K562 (cell line): ENCODE measurements around the gene MCFD2. TPM values are rescaled to one million over a fixed set of nuclear protein-coding genes. Genes with fewer than 3 reads are reported as not detected.
A peak's percentile ranks its signal among the peaks of the same experiment; 100 is the strongest.

Source experiments
- ARID1B ChIP-seq: fragments of 450-650 bp; IDR thresholded peaks from 2 replicates; pipeline ENCODE4 v1.6.1; 2016; ENCODE audit warnings: antibody characterized with exemption, mild to moderate bottlenecking, inconsistent platforms
- DIDO1 ChIP-seq: fragments of 450-650 bp; IDR thresholded peaks from 2 replicates; pipeline ENCODE4 v1.6.1; 2016; ENCODE audit warnings: low read depth, missing biosample characterization, missing genetic modification characterization
- SIN3A ChIP-seq, 2 experiments: fragments of 150-350 bp in 1 of 2; IDR thresholded peaks; 2 replicates each; pipeline ENCODE4 v1.6.1; 2011 to 2016; ENCODE audit warnings: borderline replicate concordance in 2 of 2, low read depth in 2 of 2, low read length in 2 of 2, mild to moderate bottlenecking in 2 of 2, moderate library complexity in 2 of 2; ENCODE audit not compliant: control insufficient read depth in 1 of 2
- SIRT6 ChIP-seq: IDR thresholded peaks from one replicate; pipeline ENCODE4 v1.6.1; 2012; ENCODE audit warnings: low read depth, mild to moderate bottlenecking, control low read depth, inconsistent platforms, low read length, moderate library complexity
- SMARCE1 ChIP-seq: fragments of 450-650 bp; IDR thresholded peaks from 2 replicates; pipeline ENCODE4 v1.7.1; 2016; ENCODE audit warnings: mild to moderate bottlenecking
- SOX6 ChIP-seq: fragments of 450-650 bp; IDR thresholded peaks from 2 replicates; pipeline ENCODE4 v1.6.1; 2014; ENCODE audit warnings: mild to moderate bottlenecking
- SUPT5H ChIP-seq: fragments of 450-650 bp; IDR thresholded peaks from 2 replicates; pipeline ENCODE4 v1.6.1; 2016
- XRCC5 ChIP-seq: fragments of 200-400 bp; formaldehyde crosslinking; IDR thresholded peaks from 2 replicates; pipeline ENCODE4 v1.6.1; 2017; ENCODE audit warnings: low read depth, mild to moderate bottlenecking, low read length
- ZNF695 ChIP-seq: fragments of 450-650 bp; formaldehyde crosslinking; IDR thresholded peaks from 2 replicates; pipeline ENCODE4 v1.4.0; 2020; ENCODE audit warnings: mild to moderate bottlenecking, moderate library complexity
- polyA plus RNA-seq, 8 experiments: library from polyadenylated mRNA; depleted of rRNA in 4 of 8; stranded (reverse) in 5 of 8; unstranded in 3 of 8; fragments of >200 nt; fragmentation: Nextera tagmentation in 2 of 8; fragmentation: Illumina TruSeq in 1 of 8; extraction: Ambion mirVana in 2 of 8; extraction: Trizol in 1 of 8; gene quantifications; 2 replicates each; pipeline versions ENCODE4 v1.2.1 to v1.2.3, GENCODE V29; 2011 to 2014; ENCODE audit warnings: inconsistent platforms in 1 of 8, missing spikeins in 1 of 8
- total RNA-seq, 7 experiments: library from RNA; depleted of rRNA in 6 of 7; stranded (reverse); fragments of >200 nt in 6 of 7; fragmentation: Illumina TruSeq in 2 of 7; extraction: Trizol in 2 of 7; gene quantifications; 2 replicates each; pipeline versions ENCODE4 v1.2.1 to v1.2.3, GENCODE V29; 2011 to 2021; ENCODE audit warnings: low replicate concordance in 1 of 7
- TF ChIP-seq, protein P1 (sequence below), 2 experiments: fragments of 450-650 bp; IDR thresholded peaks; 2 replicates each; pipeline ENCODE4 v1.6.1; 2016; ENCODE audit warnings: mild to moderate bottlenecking in 2 of 2, borderline replicate concordance in 1 of 2, low read depth in 1 of 2, moderate library complexity in 1 of 2
- TF ChIP-seq, protein P2 (sequence below): fragments of 450-650 bp; IDR thresholded peaks from one replicate; pipeline ENCODE4 v1.6.1; 2018; ENCODE audit warnings: mild to moderate bottlenecking, moderate library complexity; ENCODE audit not compliant: partially characterized antibody
- TF ChIP-seq, protein P3 (sequence below): sonication (generic); formaldehyde crosslinking; IDR thresholded peaks from 2 replicates; pipeline ENCODE4 v1.8.1; 2023; ENCODE audit warnings: mild to moderate bottlenecking, missing genetic modification reagents
- TF ChIP-seq, protein P4 (sequence below), 2 experiments: fragments of 450-650 bp; conservative IDR thresholded peaks; 2 replicates each; pipeline ENCODE4 v1.6.1; 2017; ENCODE audit warnings: mild to moderate bottlenecking in 2 of 2, moderate library complexity in 2 of 2

Gene MCFD2
- total and polyA plus RNA-seq, 9 of the 15 experiments (the other 6 are each of a cell fraction or from before 2014, with no cell fraction given) = 78.6 to 237 (median 123) TPM

DNA sequence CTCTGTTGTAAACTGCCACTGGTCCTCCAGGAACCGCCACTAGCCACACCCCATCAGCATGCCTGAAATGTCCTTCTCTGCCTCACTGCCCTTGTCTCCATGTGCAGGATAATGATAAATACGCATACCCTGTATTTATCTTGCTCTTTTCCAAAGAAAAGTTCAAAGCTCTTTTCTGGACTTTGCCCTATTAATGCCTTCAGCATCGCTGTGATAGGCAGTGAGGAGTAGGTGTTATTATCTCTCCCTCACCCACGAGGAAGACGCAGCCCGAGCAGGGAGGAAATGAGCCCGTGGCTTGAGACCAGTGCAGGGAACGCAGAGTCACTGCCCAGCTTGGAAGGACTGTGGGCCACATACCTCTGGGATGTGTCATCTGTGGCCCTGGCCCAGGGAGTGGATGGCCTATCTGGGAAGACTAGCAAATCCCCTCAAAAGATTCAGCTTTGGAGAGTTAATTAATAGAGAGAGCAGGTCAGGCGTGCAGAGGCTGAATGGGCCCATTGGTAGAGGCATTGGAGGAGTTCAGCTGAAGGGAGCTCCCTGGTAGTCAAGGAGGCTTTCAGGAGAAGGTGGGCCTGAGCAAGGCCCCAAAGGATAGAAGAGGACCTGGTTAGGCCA, 39.5 kb upstream of the MCFD2 start (continued):
- TF ChIP-seq, protein P1, sequence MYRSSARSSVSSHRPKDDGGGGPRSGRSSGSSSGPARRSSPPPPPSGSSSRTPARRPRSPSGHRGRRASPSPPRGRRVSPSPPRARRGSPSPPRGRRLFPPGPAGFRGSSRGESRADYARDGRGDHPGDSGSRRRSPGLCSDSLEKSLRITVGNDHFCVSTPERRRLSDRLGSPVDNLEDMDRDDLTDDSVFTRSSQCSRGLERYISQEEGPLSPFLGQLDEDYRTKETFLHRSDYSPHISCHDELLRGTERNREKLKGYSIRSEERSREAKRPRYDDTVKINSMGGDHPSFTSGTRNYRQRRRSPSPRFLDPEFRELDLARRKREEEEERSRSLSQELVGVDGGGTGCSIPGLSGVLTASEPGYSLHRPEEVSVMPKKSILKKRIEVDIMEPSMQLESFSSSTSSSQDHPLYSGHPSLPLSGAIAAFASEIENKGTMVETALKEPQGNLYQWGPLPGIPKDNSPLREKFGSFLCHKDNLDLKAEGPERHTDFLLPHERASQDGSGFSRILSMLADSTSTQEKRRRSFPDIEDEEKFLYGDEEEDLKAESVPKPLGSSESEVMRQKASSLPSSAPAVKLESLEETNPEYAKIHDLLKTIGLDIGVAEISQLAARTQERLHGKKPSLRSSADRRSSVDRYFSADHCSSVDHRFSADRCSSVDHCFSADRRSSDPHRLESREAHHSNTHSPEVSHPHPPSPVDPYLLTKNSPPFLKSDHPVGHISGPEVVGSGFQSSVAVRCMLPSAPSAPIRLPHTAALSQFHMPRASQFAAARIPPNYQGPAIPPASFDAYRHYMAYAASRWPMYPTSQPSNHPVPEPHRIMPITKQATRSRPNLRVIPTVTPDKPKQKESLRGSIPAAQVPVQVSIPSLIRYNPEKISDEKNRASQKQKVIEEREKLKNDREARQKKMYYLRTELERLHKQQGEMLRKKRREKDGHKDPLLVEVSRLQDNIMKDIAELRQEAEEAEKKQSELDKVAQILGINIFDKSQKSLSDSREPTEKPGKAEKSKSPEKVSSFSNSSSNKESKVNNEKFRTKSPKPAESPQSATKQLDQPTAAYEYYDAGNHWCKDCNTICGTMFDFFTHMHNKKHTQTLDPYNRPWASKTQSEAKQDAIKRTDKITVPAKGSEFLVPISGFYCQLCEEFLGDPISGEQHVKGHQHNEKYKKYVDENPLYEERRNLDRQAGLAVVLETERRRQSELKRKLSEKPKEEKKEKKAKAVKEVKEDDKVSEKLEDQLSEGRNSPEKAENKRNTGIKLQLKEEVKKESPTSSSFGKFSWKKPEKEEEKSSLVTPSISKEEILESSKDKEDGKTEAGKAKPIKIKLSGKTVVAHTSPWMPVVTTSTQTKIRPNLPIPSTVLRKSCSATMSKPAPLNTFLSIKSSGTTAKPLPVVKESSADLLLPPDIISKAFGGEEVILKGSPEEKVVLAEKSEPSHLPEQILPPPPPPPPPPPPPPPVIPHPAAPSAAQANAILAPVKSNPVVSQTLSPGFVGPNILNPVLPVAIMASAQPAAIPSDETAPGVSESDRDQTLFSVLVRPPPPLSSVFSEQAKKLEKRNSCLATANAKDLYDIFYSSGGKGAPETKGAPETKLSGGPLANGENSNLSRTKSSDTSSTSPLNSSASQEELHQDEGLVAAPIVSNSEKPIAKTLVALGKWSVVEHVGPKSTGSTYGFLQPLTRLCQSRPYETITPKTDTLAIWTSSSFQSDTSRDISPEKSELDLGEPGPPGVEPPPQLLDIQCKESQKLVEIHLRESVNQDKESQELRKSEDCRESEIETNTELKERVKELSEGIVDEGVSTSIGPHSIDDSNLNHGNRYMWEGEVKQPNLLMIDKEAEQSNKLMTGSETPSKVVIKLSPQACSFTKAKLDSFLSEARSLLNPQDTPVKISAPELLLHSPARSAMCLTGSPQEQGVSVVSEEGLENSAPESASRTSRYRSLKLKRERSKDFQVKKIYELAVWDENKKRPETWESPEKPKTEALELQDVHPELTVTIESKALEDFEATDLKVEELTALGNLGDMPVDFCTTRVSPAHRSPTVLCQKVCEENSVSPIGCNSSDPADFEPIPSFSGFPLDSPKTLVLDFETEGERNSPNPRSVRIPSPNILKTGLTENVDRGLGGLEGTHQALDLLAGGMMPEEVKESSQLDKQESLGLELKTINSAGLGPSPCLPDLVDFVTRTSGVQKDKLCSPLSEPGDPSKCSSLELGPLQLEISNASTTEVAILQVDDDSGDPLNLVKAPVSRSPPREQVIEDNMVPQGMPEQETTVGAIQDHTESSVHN (IDR thresholded peaks at IDR 0.05; ENCODE audit: borderline replicate concordance in 1 of 2, low read depth in 1 of 2) = no peak
- TF ChIP-seq ARID1B = peak; percentile 62
- TF ChIP-seq SMARCE1 = peak; percentile 67; the same call in 1 of the 2 replicates
- TF ChIP-seq ZNF695 (CRISPR knock-in tag) = no peak
- no peak for TF ChIP-seq SIN3A (IDR thresholded peaks at IDR 0.05; ENCODE audit: borderline replicate concordance in 2 of 2, control insufficient read depth in 1 of 2, low read depth in 2 of 2, low read length in 2 of 2)
- TF ChIP-seq, protein P2, sequence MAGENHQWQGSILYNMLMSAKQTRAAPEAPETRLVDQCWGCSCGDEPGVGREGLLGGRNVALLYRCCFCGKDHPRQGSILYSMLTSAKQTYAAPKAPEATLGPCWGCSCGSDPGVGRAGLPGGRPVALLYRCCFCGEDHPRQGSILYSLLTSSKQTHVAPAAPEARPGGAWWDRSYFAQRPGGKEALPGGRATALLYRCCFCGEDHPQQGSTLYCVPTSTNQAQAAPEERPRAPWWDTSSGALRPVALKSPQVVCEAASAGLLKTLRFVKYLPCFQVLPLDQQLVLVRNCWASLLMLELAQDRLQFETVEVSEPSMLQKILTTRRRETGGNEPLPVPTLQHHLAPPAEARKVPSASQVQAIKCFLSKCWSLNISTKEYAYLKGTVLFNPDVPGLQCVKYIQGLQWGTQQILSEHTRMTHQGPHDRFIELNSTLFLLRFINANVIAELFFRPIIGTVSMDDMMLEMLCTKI = no peak
- TF ChIP-seq, protein P3, sequence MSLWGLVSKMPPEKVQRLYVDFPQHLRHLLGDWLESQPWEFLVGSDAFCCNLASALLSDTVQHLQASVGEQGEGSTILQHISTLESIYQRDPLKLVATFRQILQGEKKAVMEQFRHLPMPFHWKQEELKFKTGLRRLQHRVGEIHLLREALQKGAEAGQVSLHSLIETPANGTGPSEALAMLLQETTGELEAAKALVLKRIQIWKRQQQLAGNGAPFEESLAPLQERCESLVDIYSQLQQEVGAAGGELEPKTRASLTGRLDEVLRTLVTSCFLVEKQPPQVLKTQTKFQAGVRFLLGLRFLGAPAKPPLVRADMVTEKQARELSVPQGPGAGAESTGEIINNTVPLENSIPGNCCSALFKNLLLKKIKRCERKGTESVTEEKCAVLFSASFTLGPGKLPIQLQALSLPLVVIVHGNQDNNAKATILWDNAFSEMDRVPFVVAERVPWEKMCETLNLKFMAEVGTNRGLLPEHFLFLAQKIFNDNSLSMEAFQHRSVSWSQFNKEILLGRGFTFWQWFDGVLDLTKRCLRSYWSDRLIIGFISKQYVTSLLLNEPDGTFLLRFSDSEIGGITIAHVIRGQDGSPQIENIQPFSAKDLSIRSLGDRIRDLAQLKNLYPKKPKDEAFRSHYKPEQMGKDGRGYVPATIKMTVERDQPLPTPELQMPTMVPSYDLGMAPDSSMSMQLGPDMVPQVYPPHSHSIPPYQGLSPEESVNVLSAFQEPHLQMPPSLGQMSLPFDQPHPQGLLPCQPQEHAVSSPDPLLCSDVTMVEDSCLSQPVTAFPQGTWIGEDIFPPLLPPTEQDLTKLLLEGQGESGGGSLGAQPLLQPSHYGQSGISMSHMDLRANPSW (CRISPR knock-in tag) = no peak
- TF ChIP-seq, protein P4, sequence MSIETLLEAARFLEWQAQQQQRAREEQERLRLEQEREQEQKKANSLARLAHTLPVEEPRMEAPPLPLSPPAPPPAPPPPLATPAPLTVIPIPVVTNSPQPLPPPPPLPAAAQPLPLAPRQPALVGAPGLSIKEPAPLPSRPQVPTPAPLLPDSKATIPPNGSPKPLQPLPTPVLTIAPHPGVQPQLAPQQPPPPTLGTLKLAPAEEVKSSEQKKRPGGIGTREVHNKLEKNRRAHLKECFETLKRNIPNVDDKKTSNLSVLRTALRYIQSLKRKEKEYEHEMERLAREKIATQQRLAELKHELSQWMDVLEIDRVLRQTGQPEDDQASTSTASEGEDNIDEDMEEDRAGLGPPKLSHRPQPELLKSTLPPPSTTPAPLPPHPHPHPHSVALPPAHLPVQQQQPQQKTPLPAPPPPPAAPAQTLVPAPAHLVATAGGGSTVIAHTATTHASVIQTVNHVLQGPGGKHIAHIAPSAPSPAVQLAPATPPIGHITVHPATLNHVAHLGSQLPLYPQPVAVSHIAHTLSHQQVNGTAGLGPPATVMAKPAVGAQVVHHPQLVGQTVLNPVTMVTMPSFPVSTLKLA (conservative IDR thresholded peaks at IDR 0.05) = peak; percentile 47 to 60; a peak in 2 of 4 replicates
- no peak for TF ChIP-seq SOX6
- no peak for TF ChIP-seq SIRT6
- 0 out of 2 replicates have a peak, but pooled peaks have one; percentile 19 for TF ChIP-seq DIDO1
- TF ChIP-seq SUPT5H = no peak
- TF ChIP-seq XRCC5 = no peak
